ENCODE measurements around the gene TMEFF2. TPM values are rescaled to one million over a fixed set of nuclear protein-coding genes. Genes with fewer than 3 reads are reported as not detected.

The TMEFF2 gene
- total and polyA plus RNA-seq, 2 donors (not counting 1 experiment from before 2014, with no cell fraction given) = not detected

GRCh38 chr2:192126912-192127311, 67.8 kb downstream of the TMEFF2 start:
- Mint-ChIP-seq H3K4me3 (no peak overlapping the region), H3K9me3 (ENCODE audit: insufficient read depth) (no peaks in the 10 kb centered on the region), H3K4me1 (no peaks in the 10 kb centered on the region), H3K27me3 (peaks cover 8% of the 10 kb centered on the region), H3K27ac (no peak overlapping the region)
- intact Hi-C loops (cut with micrococcal nuclease) = no loop called here
- Histone ChIP-seq H3K4me1 (ENCODE audit: control insufficient read depth in 2 of 2, insufficient read depth in 2 of 2, low read length in 2 of 2) (no peaks in the 10 kb centered on the region), H3K4me3 (ENCODE audit: control extremely low read depth in 1 of 5, extremely low read depth in 1 of 5, insufficient read depth in 1 of 5, low read depth in 2 of 5, low read length in 4 of 5) (no peak overlapping the region), H3K4me2 (replicated peaks; ENCODE audit: low read depth, low read length, poor library complexity, severe bottlenecking) (no peak overlapping the region), H3K9me3 (ENCODE audit: control extremely low read depth in 1 of 3, control insufficient read depth in 2 of 3, insufficient read depth in 1 of 3, low read length in 2 of 3) (no peaks in the 10 kb centered on the region), H3K9ac (ENCODE audit: low read length) (no peak overlapping the region), H4K20me1 (ENCODE audit: control insufficient read depth, insufficient read depth, low read length, poor library complexity, severe bottlenecking) (no peaks in the 10 kb centered on the region), H2AFZ (ENCODE audit: insufficient read depth, low read depth, low read length, poor library complexity, severe bottlenecking) (no peak overlapping the region), H3K36me3 (replicated peaks in 1 of 2; ENCODE audit: control extremely low read depth in 1 of 2, control insufficient read depth in 1 of 2, extremely low read depth in 1 of 2, insufficient read depth in 2 of 2, low read length in 1 of 2) (no peaks in the 10 kb centered on the region), H3K27ac (ENCODE audit: low read length in 2 of 2) (no peak overlapping the region), H3K79me2 (ENCODE audit: control insufficient read depth, insufficient read depth, low read length) (no peaks in the 10 kb centered on the region), H3K27me3 (replicated peaks in 1 of 4; ENCODE audit: control extremely low read depth in 1 of 4, control insufficient read depth in 3 of 4, insufficient read depth in 4 of 4, low read length in 3 of 4) (no peaks in the 10 kb centered on the region)
- ChIA-PET CTCF (no interaction called here), POLR2A (no interaction called here)
- ATAC-seq (ENCODE audit: low read depth) = no peak
- TF ChIP-seq CTCF (IDR thresholded peaks at IDR 0.05) (no peak), EZH2 (IDR thresholded peaks at IDR 0.05; ENCODE audit: borderline replicate concordance, insufficient read depth, low read depth, low read length, poor library complexity, severe bottlenecking) (no peak)
- no peak for DNase-seq

GRCh38 chr2:192126426-192126825, 68.3 kb downstream of the TMEFF2 start:
- no CpG with 5 or more reads among the region's 1 CpG for WGBS (ENCODE audit: insufficient coverage)
- no peaks in the 10 kb centered on the region for H3K27me3 ChIP-seq (replicated peaks in 1 of 4; ENCODE audit: control extremely low read depth in 1 of 4, control insufficient read depth in 3 of 4, insufficient read depth in 4 of 4, low read length in 3 of 4)
- H3K79me2 ChIP-seq (ENCODE audit: control insufficient read depth, insufficient read depth, low read length) = no peaks in the 10 kb centered on the region
- H4K20me1 ChIP-seq (ENCODE audit: control insufficient read depth, insufficient read depth, low read length, poor library complexity, severe bottlenecking) = no peaks in the 10 kb centered on the region
- H3K27ac ChIP-seq (ENCODE audit: low read length in 2 of 2) = no peak overlapping the region
- CTCF ChIA-PET = no interaction called here
- Mint-ChIP-seq H3K27ac (no peak overlapping the region), H3K4me3 (no peak overlapping the region), H3K27me3 (peaks cover 6% of the 10 kb centered on the region), H3K9me3 (ENCODE audit: insufficient read depth) (no peaks in the 10 kb centered on the region), H3K4me1 (no peaks in the 10 kb centered on the region)
- POLR2A ChIA-PET = no interaction called here
- TF ChIP-seq CTCF (IDR thresholded peaks at IDR 0.05) (no peak), EZH2 (IDR thresholded peaks at IDR 0.05; ENCODE audit: borderline replicate concordance, insufficient read depth, low read depth, low read length, poor library complexity, severe bottlenecking) (no peak)
- H3K9me3 ChIP-seq (ENCODE audit: control extremely low read depth in 1 of 3, control insufficient read depth in 2 of 3, insufficient read depth in 1 of 3, low read length in 2 of 3) = no peaks in the 10 kb centered on the region
- no peaks in the 10 kb centered on the region for H3K36me3 ChIP-seq (replicated peaks in 1 of 2; ENCODE audit: control extremely low read depth in 1 of 2, control insufficient read depth in 1 of 2, extremely low read depth in 1 of 2, insufficient read depth in 2 of 2, low read length in 1 of 2)
- no peak overlapping the region for H2AFZ ChIP-seq (ENCODE audit: insufficient read depth, low read depth, low read length, poor library complexity, severe bottlenecking)
- intact Hi-C loops (cut with micrococcal nuclease) = no loop called here
- no peak overlapping the region for H3K9ac ChIP-seq (ENCODE audit: low read length)
- H3K4me2 ChIP-seq (replicated peaks; ENCODE audit: low read depth, low read length, poor library complexity, severe bottlenecking) = no peak overlapping the region
- H3K4me1 ChIP-seq (ENCODE audit: control insufficient read depth in 2 of 2, insufficient read depth in 2 of 2, low read length in 2 of 2) = no peaks in the 10 kb centered on the region
- H3K4me3 ChIP-seq (ENCODE audit: control extremely low read depth in 1 of 5, extremely low read depth in 1 of 5, insufficient read depth in 1 of 5, low read depth in 2 of 5, low read length in 4 of 5) = no peak overlapping the region
- no peak for ATAC-seq (ENCODE audit: low read depth)
- DNase-seq = no peak

Data from B cell (primary cell).